HG03097 (cell line): ENCODE measurements around the gene DPCD.
"Not testable (repeated sequence)": the region's sequence is repeated elsewhere in the genome, so short reads cannot be mapped to it uniquely, and the experiment has no call there.

ENCODE experiments used
- ATAC-seq: cut with Tn5 transposase; IDR thresholded peaks from one replicate; pipeline ENCODE4 v1.9.1; 2021; ENCODE audit not compliant: unreplicated experiment, low FRiP score

DPCD gene

GRCh38 chr10:101617102-101617823 is 29.1 kb downstream of the DPCD start:
- no peak for ATAC-seq

- no peak for ATAC-seq
These were observed 29.9 kb downstream of the DPCD start for GRCh38 chr10:101617824-101618568.

GRCh38 chr10:101618871-101619270 is 30.8 kb downstream of the DPCD start:
- no peak for ATAC-seq

DNA sequence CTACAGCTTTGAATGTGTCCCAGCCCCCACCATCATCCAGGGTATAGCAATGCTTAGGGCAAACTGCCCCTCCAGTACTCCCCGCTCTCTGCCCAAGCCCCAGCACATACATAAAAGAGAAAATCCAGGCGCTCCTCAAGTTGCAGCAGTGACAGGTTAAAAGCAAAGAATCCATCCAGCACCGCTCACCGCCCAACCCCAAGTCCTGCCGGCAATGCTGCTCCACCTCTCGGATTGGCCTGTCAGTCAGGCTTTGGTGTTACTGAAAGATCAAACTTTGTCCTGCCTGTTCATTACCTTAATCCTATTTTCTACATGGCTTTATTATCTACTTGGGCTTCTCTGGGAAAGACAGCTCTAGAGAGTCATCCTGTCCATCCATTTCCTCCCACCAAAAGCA is 31.9 kb downstream of the DPCD start:
- no peak for ATAC-seq

DNA sequence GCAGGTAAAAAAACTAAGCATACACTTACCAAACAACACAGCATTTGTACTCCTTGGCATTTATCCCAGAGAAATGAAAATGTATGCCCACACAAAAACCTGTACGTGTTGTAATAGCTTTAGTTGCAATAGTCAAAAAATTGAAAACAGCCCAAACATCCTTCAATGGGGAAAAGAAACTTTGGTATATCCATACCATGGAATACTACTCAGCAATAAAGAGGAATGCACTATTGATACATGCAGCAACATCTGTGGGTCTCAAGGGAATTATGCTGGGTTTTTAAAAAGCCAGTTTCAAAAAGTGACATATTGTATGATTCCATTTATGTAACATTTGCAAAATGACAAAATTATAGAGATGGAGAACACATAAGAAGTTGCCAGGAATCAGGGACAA is 35.4 kb downstream of the DPCD start:
- no peak for ATAC-seq

- ATAC-seq, result no peak
These were observed 36.5 kb downstream of the DPCD start for GRCh38 chr10:101624526-101625102.

DNA sequence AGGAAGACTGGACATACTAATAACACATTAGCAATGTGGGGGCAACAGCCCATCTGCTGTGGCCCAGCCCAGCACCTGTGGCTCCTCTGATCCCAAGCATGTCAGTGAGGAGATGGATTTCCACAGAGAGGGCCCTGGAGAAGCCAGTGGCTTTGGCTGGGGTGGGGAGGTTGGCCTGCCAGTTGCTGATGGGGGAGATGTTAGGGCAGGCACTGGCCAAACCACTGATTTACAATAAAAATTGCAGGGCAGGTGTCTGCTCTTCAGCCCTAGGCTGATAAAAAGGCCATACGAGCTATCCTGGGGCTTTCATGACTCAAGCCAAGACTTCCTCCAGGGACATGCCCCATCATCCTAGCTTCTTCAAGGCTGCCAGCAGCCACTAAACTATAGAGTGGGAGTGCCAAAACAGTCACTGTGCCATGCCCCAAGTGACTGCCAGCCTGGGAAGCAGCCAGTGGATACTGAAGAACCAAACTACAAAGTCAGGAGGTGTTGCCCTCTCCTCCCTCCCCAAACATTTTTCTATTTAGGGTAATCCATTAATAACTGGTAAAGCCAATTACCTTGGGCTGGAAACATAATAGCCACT is 37.8 kb downstream of the DPCD start:
- no peak for ATAC-seq

- ATAC-seq, result no peak
These were observed 41.9 kb downstream of the DPCD start for GRCh38 chr10:101629837-101630632.

- ATAC-seq, result no peak
These were observed 42.5 kb downstream of the DPCD start for GRCh38 chr10:101630633-101630920.

DNA sequence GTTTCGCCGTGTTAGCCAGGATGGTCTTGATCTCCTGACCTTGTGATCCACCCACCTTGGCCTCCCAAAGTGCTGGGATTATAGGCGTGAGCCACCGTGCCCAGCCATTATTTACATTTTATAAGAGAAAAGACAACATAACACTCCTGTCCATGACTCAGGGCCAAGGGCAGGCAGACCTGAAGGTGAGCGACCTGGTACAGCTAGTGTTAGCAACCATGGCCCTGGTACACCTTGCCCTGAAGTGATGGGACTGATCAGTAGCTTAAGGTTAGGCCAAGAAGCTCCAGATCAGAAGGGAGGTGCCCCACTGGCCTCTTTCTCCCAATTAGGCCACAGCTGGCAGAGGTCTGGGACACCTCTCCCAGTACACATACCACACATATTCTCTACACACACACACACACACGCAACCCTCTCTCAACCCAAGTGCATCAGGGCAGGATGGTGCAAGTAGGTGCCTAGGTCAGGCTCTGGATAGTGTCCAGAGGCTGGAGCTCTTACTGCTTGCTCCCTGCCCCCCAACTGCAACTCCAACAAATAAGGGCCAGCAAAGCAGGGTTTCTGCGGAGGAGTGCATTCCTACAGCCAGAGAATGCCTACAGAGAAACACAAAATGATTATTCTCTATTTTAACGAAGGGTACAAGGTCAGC is 43.8 kb downstream of the DPCD start:
- ATAC-seq, result no peak

GRCh38 chr10:101633510-101633909 is 45.4 kb downstream of the DPCD start:
- ATAC-seq, result not testable (repeated sequence)

GRCh38 chr10:101639141-101639900 is 51.2 kb downstream of the DPCD start:
- no peak for ATAC-seq

- no peak for ATAC-seq
These were observed 55.4 kb downstream of the DPCD start for GRCh38 chr10:101643546-101643945.

DNA sequence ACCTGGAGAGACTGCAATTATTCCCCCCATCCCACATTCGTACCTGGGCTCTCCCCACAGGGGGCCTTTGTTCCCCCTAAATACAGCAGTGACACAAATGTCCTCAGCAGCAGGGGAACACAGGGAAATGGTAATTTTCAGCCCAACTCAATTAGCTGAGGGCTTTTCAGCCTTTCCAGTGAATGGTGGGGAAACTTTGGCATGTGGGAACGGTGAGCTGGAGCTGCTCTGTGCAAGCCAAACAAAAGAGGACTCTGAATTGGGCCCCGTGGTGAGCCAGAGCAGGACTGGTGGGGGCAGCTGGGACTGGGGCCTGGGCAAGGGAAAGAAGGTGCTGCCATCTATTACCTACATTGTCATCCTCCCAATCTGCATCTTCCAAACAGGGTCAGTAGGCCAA is 55.9 kb downstream of the DPCD start:
- ATAC-seq, result no peak

GRCh38 chr10:101645659-101646058 is 57.5 kb downstream of the DPCD start:
- no peak for ATAC-seq

DNA sequence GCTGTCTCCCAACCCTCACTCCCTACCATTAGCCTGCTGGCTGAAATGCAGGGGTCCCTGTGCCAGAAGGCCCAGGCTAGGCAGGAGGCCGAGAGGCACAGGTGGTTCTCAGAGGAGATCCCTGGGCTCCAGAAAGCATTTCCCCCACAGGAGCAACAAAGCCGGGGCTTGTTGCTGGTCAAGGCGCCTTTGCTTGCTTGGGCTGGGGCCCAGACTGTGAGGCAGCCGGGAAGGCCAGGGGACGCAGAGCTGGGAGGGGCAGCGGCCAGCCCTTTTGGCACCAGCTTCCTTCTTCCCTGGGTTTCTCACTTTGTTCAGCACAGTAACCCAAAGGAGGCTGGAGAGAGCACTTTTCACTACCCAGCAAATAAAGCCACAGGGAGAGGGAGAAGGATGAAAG is 58.2 kb downstream of the DPCD start:
- no peak for ATAC-seq

GRCh38 chr10:101647255-101647654 is 59.1 kb downstream of the DPCD start:
- no peak for ATAC-seq

- no peak for ATAC-seq
These were observed 61.5 kb downstream of the DPCD start for GRCh38 chr10:101649525-101650085.

DNA sequence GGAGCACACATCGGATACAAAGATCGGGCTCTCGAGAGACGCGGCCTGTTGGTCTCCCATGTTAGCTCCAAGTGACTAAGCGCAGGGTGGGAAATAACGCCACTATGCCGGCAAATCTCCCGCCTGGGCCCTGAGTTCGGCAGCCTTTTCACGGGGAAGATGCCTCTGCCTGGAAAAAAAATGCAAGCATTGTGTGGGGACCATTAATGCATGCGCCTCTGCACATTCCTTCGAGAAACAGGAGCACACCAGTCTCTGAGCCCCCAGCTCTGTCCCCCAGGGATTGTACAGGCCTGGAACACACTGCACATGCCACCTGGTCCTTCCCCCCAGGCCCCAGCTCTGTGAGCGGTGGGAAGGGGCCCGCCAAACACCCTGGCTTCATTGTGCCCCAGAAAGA is 62.7 kb downstream of the DPCD start:
- ATAC-seq, result no peak
